OCI-LY7 (cell line): ENCODE measurements around the gene SMIM29.

Experiments
- CTCF ChIP-seq: fragments of 200-600 bp; sonication (generic); conservative IDR thresholded peaks from 2 replicates; pipeline ENCODE4 v1.5.1; 2014; ENCODE audit warnings: mild to moderate bottlenecking, antibody characterized with exemption, low read length, moderate library complexity, mixed read lengths
- EZH2phosphoT487 ChIP-seq: fragments of 200-600 bp; sonication (generic); IDR thresholded peaks from 2 replicates; pipeline ENCODE4 v1.6.1; 2018; ENCODE audit warnings: low read depth, borderline replicate concordance, mild to moderate bottlenecking, mixed run types, antibody characterized with exemption, low read length, moderate library complexity, mixed read lengths

GRCh38 chr6:34240329-34241248 is 8.2 kb downstream of the SMIM29 start:
- TF ChIP-seq CTCF (no peak), EZH2phosphoT487 (no peak)
